AG04450 (cell line): ENCODE data around the gene OR4Q2. TPM values are rescaled to one million over a fixed set of nuclear protein-coding genes. Genes with fewer than 3 reads are reported as not detected.

Experiments used
- CTCF ChIA-PET: fragments of 300-600, 350-600 bp; formaldehyde crosslinking; extraction: SDS; loops from one replicate; lab custom pipeline; 2022; ENCODE audit warnings: antibody characterized with exemption, inconsistent platforms; lab: Charles Lee
- POLR2A ChIA-PET: fragments of 350-600 bp; formaldehyde crosslinking; extraction: SDS; loops from one replicate; lab custom pipeline; 2021; ENCODE audit warnings: antibody characterized with exemption, inconsistent platforms; lab: Yijun Ruan, JAX
- DNase-seq: peaks from one replicate; pipeline ENCODE4 v3.0.0-alpha.2; 2011; ENCODE audit warnings: low read depth, low spot score
- H3K27ac ChIP-seq: one replicate; pipeline ENCODE4 v1.5.1; 2012; ENCODE audit warnings: low read depth, low read length, control low read depth
- H3K27me3 ChIP-seq: one replicate; pipeline ENCODE4 v1.6.0; 2012; ENCODE audit warnings: low read length; ENCODE audit not compliant: control insufficient read depth, insufficient read depth
- H3K4me3 ChIP-seq: 2 replicates; pipeline ENCODE4 v1.5.1; 2011; ENCODE audit warnings: mild to moderate bottlenecking, low read depth, low read length, control low read depth
- H3K9me3 ChIP-seq: 2 replicates; pipeline ENCODE4 v1.5.1; 2012; ENCODE audit warnings: low read length; ENCODE audit not compliant: control insufficient read depth, insufficient read depth
- polyA plus RNA-seq: library from polyadenylated mRNA; depleted of rRNA; stranded (reverse); fragments of >200 nt; gene quantifications from 2 replicates; pipeline ENCODE4 v1.2.3, GENCODE V29; 2011; rRNA removed
- TF ChIP-seq, protein P1 (sequence below): IDR thresholded peaks from 2 replicates; pipeline ENCODE4 v1.5.1; 2011; ENCODE audit warnings: low read depth, low read length, control low read depth, inconsistent platforms

Gene OR4Q2
- polyA plus RNA-seq, 1 experiment: not detected

DNA sequence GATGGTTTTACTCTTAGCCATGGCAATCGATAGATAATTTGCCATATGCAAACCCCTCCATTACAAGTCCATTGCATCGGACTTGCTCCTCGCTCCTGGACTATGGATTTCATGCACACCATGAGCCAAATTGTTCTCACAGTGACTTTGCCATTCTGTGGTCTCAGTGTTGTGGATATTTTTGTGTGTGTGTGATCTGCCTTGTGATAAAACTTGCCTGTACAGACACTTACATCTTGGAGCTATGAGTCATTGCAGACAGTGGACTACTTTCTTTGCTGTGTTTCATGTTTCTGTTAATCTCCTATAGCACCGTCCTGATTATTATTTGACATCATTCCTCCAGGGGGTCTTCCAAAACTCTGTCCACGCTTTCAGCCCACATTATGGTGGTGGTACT, 42.3 kb downstream of the OR4Q2 start:
- Histone ChIP-seq H3K27me3 (no peaks in the 10 kb centered on the region), H3K4me3 (no peak overlapping the region), H3K27ac (no peak overlapping the region), H3K9me3 (peaks cover 12% of the 10 kb centered on the region)
- POLR2A ChIA-PET: no interaction called here
- CTCF ChIA-PET: no interaction called here
- TF ChIP-seq, protein P1, sequence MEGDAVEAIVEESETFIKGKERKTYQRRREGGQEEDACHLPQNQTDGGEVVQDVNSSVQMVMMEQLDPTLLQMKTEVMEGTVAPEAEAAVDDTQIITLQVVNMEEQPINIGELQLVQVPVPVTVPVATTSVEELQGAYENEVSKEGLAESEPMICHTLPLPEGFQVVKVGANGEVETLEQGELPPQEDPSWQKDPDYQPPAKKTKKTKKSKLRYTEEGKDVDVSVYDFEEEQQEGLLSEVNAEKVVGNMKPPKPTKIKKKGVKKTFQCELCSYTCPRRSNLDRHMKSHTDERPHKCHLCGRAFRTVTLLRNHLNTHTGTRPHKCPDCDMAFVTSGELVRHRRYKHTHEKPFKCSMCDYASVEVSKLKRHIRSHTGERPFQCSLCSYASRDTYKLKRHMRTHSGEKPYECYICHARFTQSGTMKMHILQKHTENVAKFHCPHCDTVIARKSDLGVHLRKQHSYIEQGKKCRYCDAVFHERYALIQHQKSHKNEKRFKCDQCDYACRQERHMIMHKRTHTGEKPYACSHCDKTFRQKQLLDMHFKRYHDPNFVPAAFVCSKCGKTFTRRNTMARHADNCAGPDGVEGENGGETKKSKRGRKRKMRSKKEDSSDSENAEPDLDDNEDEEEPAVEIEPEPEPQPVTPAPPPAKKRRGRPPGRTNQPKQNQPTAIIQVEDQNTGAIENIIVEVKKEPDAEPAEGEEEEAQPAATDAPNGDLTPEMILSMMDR: no peak
- DNase-seq: no peak

DNA sequence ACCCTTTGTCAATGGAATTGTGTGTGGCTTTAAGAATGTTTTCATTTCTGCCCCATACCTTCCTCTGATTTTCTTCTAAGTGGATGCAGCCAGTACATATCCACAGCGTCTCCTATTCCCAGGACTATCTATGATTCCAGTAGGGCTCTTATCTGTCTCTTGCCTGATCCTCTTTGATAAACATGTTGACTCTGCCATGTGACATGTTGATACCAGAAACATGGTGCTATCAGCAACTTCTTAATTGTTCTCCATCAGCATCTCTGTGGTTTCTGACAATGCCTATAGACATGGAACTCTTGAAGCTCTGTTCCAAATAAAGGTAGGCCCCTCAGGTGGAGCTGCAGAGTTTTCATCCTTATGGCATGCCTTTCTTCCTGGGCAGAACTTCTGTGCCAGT, 46.2 kb downstream of the OR4Q2 start:
- Histone ChIP-seq H3K27me3 (no peaks in the 10 kb centered on the region), H3K9me3 (peaks cover 9% of the 10 kb centered on the region; the same call in 1 of the 2 replicates), H3K4me3 (no peak overlapping the region), H3K27ac (no peak overlapping the region)
- TF ChIP-seq, protein P1: no peak
- CTCF ChIA-PET: no interaction called here
- POLR2A ChIA-PET: no interaction called here
- no peak for DNase-seq

Other genes starting within 250 kb of the OR4Q2 start
- gene OR4M1, start 228.7 kb upstream of the OR4Q2 start, polyA plus RNA-seq: not detected in 2 replicates
- not detected in 2 replicates for gene OR4N2, start 198.4 kb upstream of the OR4Q2 start, polyA plus RNA-seq
- not detected in 2 replicates for gene OR4K2, start 127.0 kb upstream of the OR4Q2 start, polyA plus RNA-seq
- gene OR4K5, start 81.6 kb upstream of the OR4Q2 start, polyA plus RNA-seq: not detected in 2 replicates
- gene OR4K1, start 71.2 kb upstream of the OR4Q2 start, polyA plus RNA-seq: not detected in 2 replicates
- not detected in 2 replicates for gene OR4K15, start 26.6 kb upstream of the OR4Q2 start, polyA plus RNA-seq
- not detected in 2 replicates for gene OR4K14, start 17.1 kb downstream of the OR4Q2 start, polyA plus RNA-seq
- gene OR4K13, start 33.9 kb downstream of the OR4Q2 start, polyA plus RNA-seq: not detected in 2 replicates
- gene OR4L1, start 57.9 kb downstream of the OR4Q2 start, polyA plus RNA-seq: not detected in 2 replicates
- gene OR4K17, start 108.6 kb downstream of the OR4Q2 start, polyA plus RNA-seq: not detected in 2 replicates
- not detected in 2 replicates for gene OR4N5, start 136.7 kb downstream of the OR4Q2 start, polyA plus RNA-seq
- gene OR11G2, start 188.7 kb downstream of the OR4Q2 start, polyA plus RNA-seq: not detected in 2 replicates
- not detected in 2 replicates for gene OR11H6, start 221.5 kb downstream of the OR4Q2 start, polyA plus RNA-seq
- not detected in 2 replicates for gene OR11H7, start 226.8 kb downstream of the OR4Q2 start, polyA plus RNA-seq
- gene OR11H4, start 237.1 kb downstream of the OR4Q2 start, polyA plus RNA-seq: not detected in 2 replicates